HG03103 (cell line): ENCODE measurements around the gene DKK2.
A peak's percentile ranks its signal among the peaks of the same experiment; 100 is the strongest.

Experiments used
- ATAC-seq: cut with Tn5 transposase; IDR thresholded peaks from one replicate; pipeline ENCODE4 v1.9.1; 2021; ENCODE audit warnings: low read depth; ENCODE audit not compliant: unreplicated experiment

The DKK2 gene

GRCh38 chr4:107017443-107018343 is 18.4 kb downstream of the DKK2 start:
- no peak for ATAC-seq

- no peak for ATAC-seq
These were observed 24.8 kb downstream of the DKK2 start for GRCh38 chr4:107011312-107011711.

- ATAC-seq, result no peak
These were observed 26.7 kb downstream of the DKK2 start for GRCh38 chr4:107009196-107009968.

- peak; percentile 42 for ATAC-seq
These were observed 28.0 kb downstream of the DKK2 start for GRCh38 chr4:107008115-107008514.

GRCh38 chr4:107006218-107006617 is 29.9 kb downstream of the DKK2 start:
- ATAC-seq, result peak; percentile 78

GRCh38 chr4:106996490-106996889 is 39.6 kb downstream of the DKK2 start:
- ATAC-seq, result no peak

- no peak for ATAC-seq
These were observed 42.3 kb downstream of the DKK2 start for GRCh38 chr4:106993827-106994226.

GRCh38 chr4:106987311-106987710 is 48.8 kb downstream of the DKK2 start:
- no peak for ATAC-seq

GRCh38 chr4:106986486-106986885 is 49.6 kb downstream of the DKK2 start:
- ATAC-seq, result no peak

GRCh38 chr4:106985830-106986229 is 50.3 kb downstream of the DKK2 start:
- ATAC-seq, result no peak

- ATAC-seq, result no peak
These were observed 53.4 kb downstream of the DKK2 start for GRCh38 chr4:106982711-106983211.

- ATAC-seq, result no peak
These were observed 54.7 kb downstream of the DKK2 start for GRCh38 chr4:106981431-106981830.

- no peak for ATAC-seq
These were observed 56.6 kb downstream of the DKK2 start for GRCh38 chr4:106979476-106979875.

GRCh38 chr4:106978046-106978774 is 57.9 kb downstream of the DKK2 start:
- ATAC-seq, result no peak

GRCh38 chr4:106971636-106972035 is 64.5 kb downstream of the DKK2 start:
- ATAC-seq, result no peak

- no peak for ATAC-seq
These were observed 68.2 kb downstream of the DKK2 start for GRCh38 chr4:106967892-106968291.

GRCh38 chr4:106953036-106953705 is 82.9 kb downstream of the DKK2 start:
- ATAC-seq, result no peak

GRCh38 chr4:106951891-106952290 is 84.2 kb downstream of the DKK2 start:
- ATAC-seq, result no peak

GRCh38 chr4:106941841-106942240 is 94.3 kb downstream of the DKK2 start:
- ATAC-seq, result no peak

- ATAC-seq, result no peak
These were observed 105.6 kb downstream of the DKK2 start for GRCh38 chr4:106930522-106930921.
